Erythroblast (primary cell): ENCODE data around the gene ARL6IP5.

Source experiments
- GATA1 ChIP-seq: IDR thresholded peaks from 2 replicates; pipeline ENCODE4 v1.6.1; 2011; ENCODE audit warnings: low read depth, mild to moderate bottlenecking, control low read depth, low read length, moderate library complexity
- POLR2A ChIP-seq: IDR thresholded peaks from 2 replicates; pipeline ENCODE4 v1.6.1; 2011; ENCODE audit warnings: mild to moderate bottlenecking, low read length

DNA sequence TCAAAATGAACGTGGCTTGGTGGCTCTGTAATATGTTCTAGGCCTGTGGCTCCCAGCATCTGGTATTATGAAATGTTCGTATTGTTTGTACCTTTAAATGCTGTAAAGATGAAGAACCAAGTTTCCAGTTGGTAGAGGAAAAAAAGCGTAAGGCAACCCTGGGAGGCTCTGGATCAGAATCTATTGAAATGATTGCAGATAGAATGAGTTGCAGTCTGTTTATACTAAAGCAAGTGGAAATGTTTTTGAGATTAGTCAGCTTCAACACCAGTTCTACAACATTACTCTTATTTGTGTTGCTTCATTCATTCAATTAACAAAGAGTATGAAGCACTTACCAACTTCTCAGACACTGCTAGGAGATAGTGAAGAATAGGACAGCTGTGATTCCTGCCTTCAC is 5.3 kb downstream of the ARL6IP5 start:
- TF ChIP-seq POLR2A (no peak), GATA1 (no peak)
